ENCODE measurements around the gene ARSG. TPM values are rescaled to one million over a fixed set of nuclear protein-coding genes. Genes with fewer than 3 reads are reported as not detected.

ARSG gene
- total and polyA plus RNA-seq, 2 donors (not counting 1 experiment from before 2014, with no cell fraction given), result 5.5 to 18.4 TPM

DNA sequence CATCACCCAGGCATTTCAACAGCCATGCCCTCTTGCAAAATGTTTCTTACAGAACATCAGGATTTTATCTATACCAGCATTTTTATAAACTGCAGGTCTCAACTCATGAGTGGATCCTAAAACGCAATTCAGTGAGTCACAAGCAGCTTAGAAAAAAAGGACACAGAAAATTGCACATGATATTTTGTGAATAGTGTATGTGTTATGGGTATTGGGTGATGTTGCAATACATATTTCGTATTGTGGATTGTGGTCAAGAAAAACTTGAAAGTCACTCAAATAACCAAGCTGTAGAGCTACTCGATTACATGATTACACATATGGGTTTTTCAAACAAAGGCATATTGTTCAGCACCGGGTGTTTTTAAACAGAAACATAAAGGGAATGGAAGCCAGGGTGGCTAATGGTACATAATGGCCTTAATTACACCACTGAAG, 164.6 kb downstream of the ARSG start:
- Histone ChIP-seq H3K4me3 (ENCODE audit: control extremely low read depth in 1 of 5, extremely low read depth in 1 of 5, insufficient read depth in 1 of 5, low read depth in 2 of 5, low read length in 4 of 5) (peak overlapping the region in 1 of 5 experiments; percentile 34), H3K9ac (ENCODE audit: low read length) (no peak overlapping the region), H3K79me2 (ENCODE audit: control insufficient read depth, insufficient read depth, low read length) (no peaks in the 10 kb centered on the region), H3K36me3 (replicated peaks in 1 of 2; ENCODE audit: control extremely low read depth in 1 of 2, control insufficient read depth in 1 of 2, extremely low read depth in 1 of 2, insufficient read depth in 2 of 2, low read length in 1 of 2) (no peaks in the 10 kb centered on the region), H4K20me1 (ENCODE audit: control insufficient read depth, insufficient read depth, low read length, poor library complexity, severe bottlenecking) (no peaks in the 10 kb centered on the region), H2AFZ (ENCODE audit: insufficient read depth, low read depth, low read length, poor library complexity, severe bottlenecking) (no peak overlapping the region), H3K4me2 (replicated peaks; ENCODE audit: low read depth, low read length, poor library complexity, severe bottlenecking) (no peak overlapping the region), H3K4me1 (ENCODE audit: control insufficient read depth in 2 of 2, insufficient read depth in 2 of 2, low read length in 2 of 2) (peaks cover 10 to 17% of the 10 kb centered on the region in 2 donors), H3K27ac (ENCODE audit: low read length in 2 of 2) (no peak overlapping the region), H3K27me3 (replicated peaks in 1 of 4; ENCODE audit: control extremely low read depth in 1 of 4, control insufficient read depth in 3 of 4, insufficient read depth in 4 of 4, low read length in 3 of 4) (no peaks in the 10 kb centered on the region), H3K9me3 (ENCODE audit: control extremely low read depth in 1 of 3, control insufficient read depth in 2 of 3, insufficient read depth in 1 of 3, low read length in 2 of 3) (no peaks in the 10 kb centered on the region)
- Mint-ChIP-seq H3K27ac (no peak overlapping the region), H3K4me3 (peak overlapping the region; percentile 90), H3K27me3 (no peaks in the 10 kb centered on the region), H3K4me1 (peaks cover 18% of the 10 kb centered on the region), H3K9me3 (ENCODE audit: insufficient read depth) (no peaks in the 10 kb centered on the region)
- TF ChIP-seq CTCF (IDR thresholded peaks at IDR 0.05) (no peak), EZH2 (IDR thresholded peaks at IDR 0.05; ENCODE audit: borderline replicate concordance, insufficient read depth, low read depth, low read length, poor library complexity, severe bottlenecking) (no peak)
- WGBS (ENCODE audit: insufficient coverage), result 100% methylated on average over 1 of the region's 4 CpGs
- no peak for DNase-seq
- intact Hi-C loops (cut with micrococcal nuclease), result loop anchor here (2.0 to 5.0 kb wide), 5 partner anchors 19 to 644 kb away; no protein-coding TSS in a partner anchor
- no peak for ATAC-seq (ENCODE audit: low read depth)
- POLR2A ChIA-PET, result interaction anchor here (0.6 kb wide), 1 partner anchor 658 kb away, joined by 4 read pairs; no protein-coding TSS in a partner anchor
- CTCF ChIA-PET, result interaction anchor here (0.7 to 7.4 kb wide), 9 partner anchors 10 to 255 kb away, joined by 3 to 42 read pairs (median 5); no protein-coding TSS in a partner anchor

All from B cell (primary cell).